Activated T-helper 1 cell treated with anti-CD3 and anti-CD28 coated beads, Interleukin-12 subunit alpha, Interleukin-12 subunit beta, Interleukin-2, Interleukin-4 antibody, amounts not matched to agents 30 ng/mL and 10 ng/mL and 1 ng/mL, durations not matched to agents 14 hours and 24 hours and 36 hours (primary cell): ENCODE data around the gene AP1S3. TPM values are rescaled to one million over a fixed set of nuclear protein-coding genes. Genes with fewer than 3 reads are reported as not detected.

Experiments used
- DNase-seq: peaks from one replicate; pipeline ENCODE4 v3.0.0; 2021; ENCODE audit warnings: low spot score
- H3K27ac Mint-ChIP-seq: one replicate; pipeline ENCODE4 v1.8.0; 2021; ENCODE audit warnings: mild to moderate bottlenecking, mixed read lengths
- H3K27me3 Mint-ChIP-seq: one replicate; pipeline ENCODE4 v1.8.0; 2022; ENCODE audit warnings: mild to moderate bottlenecking, moderate library complexity, mixed read lengths; ENCODE audit not compliant: insufficient read depth
- H3K36me3 Mint-ChIP-seq: one replicate; pipeline ENCODE4 v1.8.0; 2021; ENCODE audit warnings: low read depth, mixed read lengths
- H3K4me1 Mint-ChIP-seq: one replicate; pipeline ENCODE4 v1.8.0; 2021; ENCODE audit warnings: low read depth, mixed read lengths
- H3K4me3 Mint-ChIP-seq: one replicate; pipeline ENCODE4 v1.8.0; 2021; ENCODE audit warnings: mild to moderate bottlenecking, moderate library complexity, mixed read lengths
- H3K9me3 Mint-ChIP-seq: one replicate; pipeline ENCODE4 v1.8.0; 2021; ENCODE audit warnings: mixed read lengths
- intact Hi-C: fragments of 100-400 bp; cut with micrococcal nuclease; formaldehyde crosslinking; loops from one replicate; pipeline ENCODE4 v1.15.1; 2024
- total RNA-seq: library from RNA; stranded (reverse); gene quantifications from 2 replicates; pipeline ENCODE4 v1.2.3, GENCODE V29; 2022

Gene AP1S3
- total RNA-seq, 1 donor from 2014 or later = 11.9 TPM

DNA sequence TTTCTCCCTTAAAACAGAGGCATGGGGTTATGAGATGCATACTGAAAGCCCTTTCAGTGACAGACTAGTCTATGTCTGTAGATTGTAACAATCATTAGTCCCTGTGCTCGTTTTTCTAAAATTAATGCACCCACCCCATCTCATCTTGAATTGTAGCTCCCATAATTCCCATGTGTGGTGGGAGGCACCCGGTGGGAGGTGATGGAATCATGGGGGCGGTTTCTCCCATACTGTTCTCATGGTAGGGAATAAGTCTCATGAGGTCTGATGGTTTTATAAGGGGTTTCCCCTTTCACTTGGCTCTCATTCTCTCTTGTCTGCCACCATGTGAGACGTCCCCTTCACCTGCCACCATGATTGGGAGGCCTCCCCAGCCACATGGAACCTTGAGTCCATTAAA, 100.9 kb downstream of the AP1S3 start:
- no peak for DNase-seq
- no peak overlapping the region for H3K27ac Mint-ChIP-seq
- no peaks in the 10 kb centered on the region for H3K4me1 Mint-ChIP-seq
- H3K36me3 Mint-ChIP-seq = peaks cover 2% of the 10 kb centered on the region
- H3K9me3 Mint-ChIP-seq = peaks cover 4% of the 10 kb centered on the region
- intact Hi-C loops = no loop called here
- no peak overlapping the region for H3K4me3 Mint-ChIP-seq
- H3K27me3 Mint-ChIP-seq = peaks cover 16% of the 10 kb centered on the region

- no peaks in the 10 kb centered on the region for H3K4me1 Mint-ChIP-seq
- DNase-seq = no peak
- peaks cover 16% of the 10 kb centered on the region for H3K27me3 Mint-ChIP-seq
- H3K27ac Mint-ChIP-seq = no peak overlapping the region
- peaks cover 4% of the 10 kb centered on the region for H3K9me3 Mint-ChIP-seq
- intact Hi-C loops = no loop called here
- no peak overlapping the region for H3K4me3 Mint-ChIP-seq
- H3K36me3 Mint-ChIP-seq = peaks cover 2% of the 10 kb centered on the region
Observed at GRCh38 chr2:223735659-223736244, 101.6 kb downstream of the AP1S3 start.

- Mint-ChIP-seq H3K27me3 (peaks cover 16% of the 10 kb centered on the region), H3K4me1 (no peaks in the 10 kb centered on the region), H3K9me3 (peaks cover 4% of the 10 kb centered on the region), H3K4me3 (no peak overlapping the region), H3K36me3 (peaks cover 2% of the 10 kb centered on the region), H3K27ac (no peak overlapping the region)
- intact Hi-C loops = no loop called here
- no peak for DNase-seq
Observed at GRCh38 chr2:223735035-223735640, 102.2 kb downstream of the AP1S3 start.

DNA sequence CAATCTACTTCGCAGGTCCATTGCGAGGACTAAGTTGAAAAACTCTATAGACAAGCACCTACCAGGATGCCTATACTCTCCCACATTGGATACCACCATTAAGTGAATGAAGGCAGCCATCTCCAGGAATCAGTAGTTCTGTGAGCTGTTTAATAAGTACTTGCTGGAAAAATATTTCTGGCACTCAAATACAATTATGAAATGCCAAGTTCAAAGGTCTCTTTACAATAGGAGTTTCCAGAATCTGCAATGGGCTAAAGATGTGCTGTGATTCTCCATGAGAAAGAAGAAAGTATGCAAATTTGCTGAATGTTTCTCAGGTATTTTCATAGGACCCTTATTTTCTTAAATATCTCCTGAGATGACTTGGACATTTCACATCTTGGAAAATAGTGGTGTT, 103.0 kb downstream of the AP1S3 start:
- Mint-ChIP-seq H3K27me3 (peaks cover 12% of the 10 kb centered on the region), H3K4me3 (no peak overlapping the region), H3K27ac (no peak overlapping the region), H3K36me3 (peaks cover 2% of the 10 kb centered on the region), H3K9me3 (peaks cover 4% of the 10 kb centered on the region), H3K4me1 (no peaks in the 10 kb centered on the region)
- intact Hi-C loops = no loop called here
- no peak for DNase-seq

GRCh38 chr2:223732346-223732745, 105.0 kb downstream of the AP1S3 start:
- peaks cover 6% of the 10 kb centered on the region for H3K27me3 Mint-ChIP-seq
- H3K27ac Mint-ChIP-seq = no peak overlapping the region
- no peak for DNase-seq
- no peak overlapping the region for H3K4me3 Mint-ChIP-seq
- H3K4me1 Mint-ChIP-seq = no peaks in the 10 kb centered on the region
- peaks cover 4% of the 10 kb centered on the region for H3K9me3 Mint-ChIP-seq
- intact Hi-C loops = no loop called here
- H3K36me3 Mint-ChIP-seq = peaks cover 2% of the 10 kb centered on the region

GRCh38 chr2:223731503-223731902, 105.9 kb downstream of the AP1S3 start:
- peaks cover 5% of the 10 kb centered on the region for H3K27me3 Mint-ChIP-seq
- H3K4me1 Mint-ChIP-seq = no peaks in the 10 kb centered on the region
- no peak overlapping the region for H3K27ac Mint-ChIP-seq
- H3K36me3 Mint-ChIP-seq = peaks cover 2% of the 10 kb centered on the region
- no peak overlapping the region for H3K4me3 Mint-ChIP-seq
- H3K9me3 Mint-ChIP-seq = peaks cover 4% of the 10 kb centered on the region
- intact Hi-C loops = no loop called here
- no peak for DNase-seq

GRCh38 chr2:223729781-223730180, 107.6 kb downstream of the AP1S3 start:
- Mint-ChIP-seq H3K4me1 (no peaks in the 10 kb centered on the region), H3K4me3 (no peak overlapping the region), H3K36me3 (no peaks in the 10 kb centered on the region), H3K27me3 (no peaks in the 10 kb centered on the region), H3K27ac (no peak overlapping the region), H3K9me3 (peaks cover 4% of the 10 kb centered on the region)
- intact Hi-C loops = loop anchor here (5.0 kb wide), 1 partner anchor 757 kb away; no protein-coding TSS in a partner anchor
- DNase-seq = no peak

- H3K27me3 Mint-ChIP-seq = no peaks in the 10 kb centered on the region
Observed at GRCh38 chr2:223727562-223727961, 109.8 kb downstream of the AP1S3 start.

DNA sequence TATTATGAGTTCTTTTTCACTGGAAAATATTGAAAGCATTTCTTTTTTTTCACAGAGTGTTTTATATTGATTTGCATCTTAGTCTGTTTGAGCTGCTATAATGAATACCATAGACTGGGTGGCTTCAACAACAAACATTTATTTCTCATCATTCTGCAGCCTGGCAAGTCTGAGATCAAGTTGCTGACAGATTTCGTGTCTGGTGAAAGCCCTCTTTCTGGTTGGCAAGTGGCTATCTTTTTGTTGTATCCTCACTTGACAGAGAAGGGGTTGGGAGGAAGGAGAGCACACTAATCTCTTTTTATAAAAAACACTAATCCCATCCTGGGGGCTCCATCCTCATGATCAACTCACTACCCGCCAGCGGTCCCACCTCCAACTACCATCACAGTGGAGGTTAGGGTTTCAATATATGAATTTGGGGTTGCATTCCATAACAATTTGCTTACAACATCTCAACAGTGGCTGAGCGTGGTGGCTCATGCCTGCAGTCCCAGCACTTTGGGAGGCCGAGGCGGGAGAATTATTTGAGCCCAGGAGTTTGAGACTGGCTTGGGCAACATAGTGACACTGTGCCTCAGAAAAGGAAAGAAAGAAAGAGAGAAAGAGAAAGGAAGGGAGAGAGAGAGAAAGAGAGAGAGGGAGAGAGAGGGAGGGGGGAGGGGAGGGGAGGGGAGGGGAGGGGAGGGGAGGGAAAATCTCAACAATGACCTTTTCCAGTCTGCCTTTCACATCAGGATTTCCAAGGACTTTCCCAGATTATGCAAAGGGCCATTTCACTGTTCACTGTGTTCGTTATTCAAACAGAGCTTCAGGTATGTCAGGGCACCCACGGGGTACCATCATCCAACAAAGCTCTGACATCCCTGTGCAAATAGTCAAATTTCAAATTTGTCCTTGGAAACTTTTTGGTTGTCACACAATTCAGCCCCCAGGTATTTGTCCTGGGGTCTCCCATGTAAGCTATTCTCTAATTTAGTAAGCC, 111.1 kb downstream of the AP1S3 start:
- intact Hi-C loops = loop anchor here (5.0 kb wide), 1 partner anchor 754 kb away; no protein-coding TSS in a partner anchor

More at GRCh38 chr2:223727562-223727961, 109.8 kb downstream of the AP1S3 start:
- Mint-ChIP-seq H3K36me3 (no peaks in the 10 kb centered on the region), H3K9me3 (no peaks in the 10 kb centered on the region), H3K4me1 (no peaks in the 10 kb centered on the region), H3K27ac (no peak overlapping the region), H3K4me3 (no peak overlapping the region)
- intact Hi-C loops = loop anchor here (1.0 to 5.0 kb wide), 4 partner anchors 110 to 755 kb away; partner anchors contain the start of gene AP1S3
- peak; percentile 1 for DNase-seq

DNA sequence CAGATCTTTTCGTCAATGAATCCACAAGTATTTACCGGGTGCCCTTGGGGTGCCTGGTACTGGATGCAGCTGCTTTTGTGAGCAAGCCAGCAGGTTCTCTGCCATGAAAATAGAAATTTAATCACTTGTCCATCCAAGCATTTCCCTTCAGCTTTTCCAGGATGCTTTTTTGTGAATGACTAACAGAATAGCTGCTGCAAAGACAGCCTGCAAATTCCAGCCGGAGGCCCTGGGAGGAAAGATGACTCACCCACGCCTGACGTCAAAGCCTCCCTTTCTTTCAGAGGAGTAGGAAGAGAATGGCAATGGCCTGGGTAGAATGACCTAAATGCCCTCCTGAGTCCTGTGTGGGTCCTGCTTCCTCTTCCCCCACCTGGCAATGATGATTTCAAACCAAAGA, 111.9 kb downstream of the AP1S3 start:
- no peaks in the 10 kb centered on the region for H3K27me3 Mint-ChIP-seq
- no peaks in the 10 kb centered on the region for H3K4me1 Mint-ChIP-seq
- no peak for DNase-seq
- no peaks in the 10 kb centered on the region for H3K9me3 Mint-ChIP-seq
- H3K36me3 Mint-ChIP-seq = no peaks in the 10 kb centered on the region
- no peak overlapping the region for H3K27ac Mint-ChIP-seq
- H3K4me3 Mint-ChIP-seq = no peak overlapping the region
- intact Hi-C loops = loop anchor here (5.0 kb wide), 1 partner anchor 753 kb away; no protein-coding TSS in a partner anchor

More for the DNA sequence above, 111.1 kb downstream of the AP1S3 start:
- no peaks in the 10 kb centered on the region for H3K36me3 Mint-ChIP-seq
- DNase-seq = no peak
- H3K4me1 Mint-ChIP-seq = no peaks in the 10 kb centered on the region
- no peaks in the 10 kb centered on the region for H3K9me3 Mint-ChIP-seq
- H3K27ac Mint-ChIP-seq = no peak overlapping the region
- H3K27me3 Mint-ChIP-seq = no peaks in the 10 kb centered on the region
- no peak overlapping the region for H3K4me3 Mint-ChIP-seq

DNA sequence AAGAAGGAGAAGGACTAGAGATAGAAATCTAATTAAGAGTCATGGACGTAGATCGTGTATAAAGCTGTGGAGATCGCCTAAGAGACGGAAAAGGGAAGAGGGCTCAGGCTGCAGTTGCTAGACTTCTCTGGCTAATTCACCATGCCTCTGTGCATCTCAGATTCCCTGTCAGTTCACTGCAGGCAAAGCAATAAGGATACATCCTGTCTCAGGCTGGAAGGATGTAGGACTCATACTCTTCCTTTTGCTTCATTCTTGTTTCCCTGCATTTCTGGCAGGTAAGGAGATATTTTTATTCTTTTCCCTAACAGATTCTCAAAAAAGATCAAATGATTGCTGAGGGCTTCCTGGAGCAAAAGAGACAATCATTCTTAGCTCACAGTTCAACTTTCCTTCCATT, 112.5 kb downstream of the AP1S3 start:
- H3K4me3 Mint-ChIP-seq = no peak overlapping the region
- H3K27me3 Mint-ChIP-seq = no peaks in the 10 kb centered on the region
- no peak overlapping the region for H3K27ac Mint-ChIP-seq
- no peaks in the 10 kb centered on the region for H3K36me3 Mint-ChIP-seq
- no peak for DNase-seq
- no peaks in the 10 kb centered on the region for H3K4me1 Mint-ChIP-seq
- no peaks in the 10 kb centered on the region for H3K9me3 Mint-ChIP-seq
- intact Hi-C loops = loop anchor here (5.0 kb wide), 1 partner anchor 753 kb away; no protein-coding TSS in a partner anchor

DNA sequence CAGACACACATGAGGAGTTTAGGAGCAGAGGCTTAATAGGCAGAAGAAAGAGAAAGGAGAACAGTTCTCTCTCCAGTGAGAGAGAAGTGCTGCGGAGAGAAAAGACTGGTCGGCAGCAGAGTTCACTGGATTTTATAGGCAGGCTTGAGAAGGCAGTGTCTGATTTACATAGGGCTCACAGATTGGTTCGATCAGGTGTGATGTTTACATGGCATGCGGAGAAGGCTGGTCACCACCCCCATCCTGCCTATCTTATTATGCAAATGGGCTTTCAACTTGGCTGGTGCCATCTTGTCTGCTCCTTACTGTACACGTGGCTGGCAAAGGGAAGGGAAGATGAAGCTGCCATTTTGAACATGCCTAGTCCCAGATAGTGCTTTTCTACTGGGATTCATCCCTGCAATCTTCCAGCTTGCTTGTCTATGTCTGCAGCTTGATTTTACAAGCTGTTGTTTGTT, 113.4 kb downstream of the AP1S3 start:
- no peak overlapping the region for H3K4me3 Mint-ChIP-seq
- H3K27ac Mint-ChIP-seq = no peak overlapping the region
- DNase-seq = no peak
- no peaks in the 10 kb centered on the region for H3K36me3 Mint-ChIP-seq
- no peaks in the 10 kb centered on the region for H3K4me1 Mint-ChIP-seq
- no peaks in the 10 kb centered on the region for H3K27me3 Mint-ChIP-seq
- H3K9me3 Mint-ChIP-seq = no peaks in the 10 kb centered on the region
- intact Hi-C loops = no loop called here
